IMR-90 (cell line): ENCODE results near the gene DISC1. TPM values are rescaled to one million over a fixed set of nuclear protein-coding genes. Genes with fewer than 3 reads are reported as not detected.

Source experiments
- ATAC-seq: fragments of 200-7000 bp; cut with Tn5 transposase; 2 replicates; pipeline ENCODE4 v1.9.1; 2020; ENCODE audit warnings: low read depth, mild to moderate bottlenecking, moderate library complexity
- BruUV-seq: library from RNA; stranded (reverse); fragments of 400-500 nt; replicated peaks from 2 replicates; lab custom pipeline; 2021; lab: Mats Ljungman, UMichigan
- CTCF ChIA-PET: fragments of 300-600 bp; formaldehyde crosslinking; extraction: SDS; loops from one replicate; lab custom pipeline; 2021; ENCODE audit warnings: antibody characterized with exemption; lab: Yijun Ruan, JAX
- POLR2A ChIA-PET: fragments of 300-600 bp; sonication (Branson Sonifier 250); formaldehyde crosslinking; loops from one replicate; lab custom pipeline; 2022; ENCODE audit warnings: antibody characterized with exemption; ENCODE audit not compliant: unreplicated experiment; lab: Charles Lee
- DNase-seq: peaks from one replicate; pipeline ENCODE4 v3.0.0; 2013
- H2AFZ ChIP-seq: replicated peaks from 2 replicates; pipeline ENCODE3; 2013; ENCODE audit warnings: low read length, mild to moderate bottlenecking; ENCODE audit not compliant: poor library complexity
- H2AK5ac ChIP-seq: 2 replicates; pipeline ENCODE4 v1.6.1; 2013; ENCODE audit warnings: low read depth, low read length, inconsistent platforms
- H2AK9ac ChIP-seq: replicated peaks from 2 replicates; pipeline ENCODE3; 2013; ENCODE audit warnings: mild to moderate bottlenecking, low read depth, low read length, moderate library complexity; ENCODE audit not compliant: poor library complexity
- H2BK120ac ChIP-seq: 2 replicates; pipeline ENCODE4 v1.6.1; 2013; ENCODE audit warnings: low read depth, low read length, inconsistent platforms
- H2BK15ac ChIP-seq: 3 replicates; pipeline ENCODE4 v1.6.1; 2013; ENCODE audit warnings: low read depth, low read length, inconsistent platforms
- H2BK20ac ChIP-seq: 2 replicates; pipeline ENCODE4 v1.6.1; 2013; ENCODE audit warnings: low read depth, mild to moderate bottlenecking, inconsistent platforms, low read length, moderate library complexity
- H2BK5ac ChIP-seq: 2 replicates; pipeline ENCODE4 v1.6.1; 2013; ENCODE audit warnings: mild to moderate bottlenecking, low read depth, low read length, inconsistent platforms; ENCODE audit not compliant: poor library complexity, severe bottlenecking
- H3K14ac ChIP-seq: replicated peaks from 2 replicates; pipeline ENCODE4 v1.6.1; 2013; ENCODE audit warnings: low read depth, low read length, inconsistent platforms
- H3K18ac ChIP-seq: 2 replicates; pipeline ENCODE4 v1.6.1; 2013; ENCODE audit warnings: low read depth, low read length, control low read depth
- H3K23ac ChIP-seq: 2 replicates; pipeline ENCODE4 v1.6.1; 2013; ENCODE audit warnings: low read depth, low read length, inconsistent platforms
- H3K27ac ChIP-seq: 2 replicates; pipeline ENCODE4 v1.5.1; 2013; ENCODE audit warnings: mild to moderate bottlenecking, control low read depth, low read length; ENCODE audit not compliant: insufficient read depth
- H3K27me3 ChIP-seq: 2 replicates; pipeline ENCODE4 v1.6.1; 2013; ENCODE audit warnings: low read length; ENCODE audit not compliant: control insufficient read depth, insufficient read depth
- H3K36me3 ChIP-seq: 2 replicates; pipeline ENCODE4 v1.6.1; 2013; ENCODE audit warnings: low read length, mixed read lengths; ENCODE audit not compliant: control insufficient read depth, insufficient read depth
- H3K4ac ChIP-seq: 2 replicates; pipeline ENCODE4 v1.6.1; 2013; ENCODE audit warnings: low read depth, low read length, inconsistent platforms
- H3K4me1 ChIP-seq: 2 replicates; pipeline ENCODE4 v1.6.1; 2013; ENCODE audit warnings: low read length, mixed read lengths; ENCODE audit not compliant: control insufficient read depth, insufficient read depth
- H3K4me2 ChIP-seq: 2 replicates; pipeline ENCODE4 v1.6.1; 2013; ENCODE audit warnings: low read depth, mild to moderate bottlenecking, control low read depth, low read length, moderate library complexity
- H3K4me3 ChIP-seq: 2 replicates; pipeline ENCODE4 v1.5.1; 2013; ENCODE audit warnings: low read depth, mild to moderate bottlenecking, control low read depth, low read length, moderate library complexity; ENCODE audit not compliant: insufficient read depth
- H3K56ac ChIP-seq: 2 replicates; pipeline ENCODE4 v1.6.1; 2013; ENCODE audit warnings: low read length, inconsistent platforms; ENCODE audit not compliant: insufficient read depth; ENCODE audit errors: extremely low read depth
- H3K79me1 ChIP-seq, 2 experiments: 2 replicates each; pipeline ENCODE4 v1.6.1; 2013; ENCODE audit warnings: low read length in 2 of 2, inconsistent platforms in 1 of 2, low read depth in 1 of 2
- H3K9ac ChIP-seq: 2 replicates; pipeline ENCODE4 v1.6.1; 2013; ENCODE audit warnings: low read depth, low read length, control low read depth
- H3K9me1 ChIP-seq: 2 replicates; pipeline ENCODE4 v1.6.1; 2013; ENCODE audit warnings: low read length, inconsistent platforms; ENCODE audit not compliant: insufficient read depth
- H3K9me3 ChIP-seq: 2 replicates; pipeline ENCODE4 v1.6.1; 2013; ENCODE audit warnings: low read length; ENCODE audit not compliant: control insufficient read depth, insufficient read depth
- H4K20me1 ChIP-seq: 2 replicates; pipeline ENCODE4 v1.6.1; 2013; ENCODE audit warnings: low read length, inconsistent platforms; ENCODE audit not compliant: insufficient read depth
- H4K5ac ChIP-seq: 2 replicates; pipeline ENCODE4 v1.6.1; 2013; ENCODE audit warnings: mild to moderate bottlenecking, low read depth, low read length, control low read depth
- H4K8ac ChIP-seq, 2 experiments: 2 replicates each; pipeline ENCODE4 v1.6.1; 2013; ENCODE audit warnings: low read depth in 2 of 2, low read length in 2 of 2, control low read depth in 1 of 2, inconsistent platforms in 1 of 2
- H4K91ac ChIP-seq: 2 replicates; pipeline ENCODE4 v1.6.1; 2013; ENCODE audit warnings: low read depth, low read length, inconsistent platforms; ENCODE audit not compliant: insufficient read depth
- BHLHE40 ChIP-seq: fragments of 150-350 bp; IDR thresholded peaks from 2 replicates; pipeline ENCODE4 v1.6.1; 2016; ENCODE audit warnings: mild to moderate bottlenecking, low read depth, low read length
- CEBPB ChIP-seq: IDR thresholded peaks from 2 replicates; pipeline ENCODE4 v1.6.1; 2012; ENCODE audit warnings: low read depth, low read length, improper control_type of control experiment
- CHD1 ChIP-seq: IDR thresholded peaks from 2 replicates; pipeline ENCODE4 v1.6.1; 2012; ENCODE audit warnings: low read depth, low read length, improper control_type of control experiment
- ELK1 ChIP-seq: fragments of 150-350 bp; IDR thresholded peaks from 2 replicates; pipeline ENCODE4 v1.6.1; 2016; ENCODE audit warnings: low read depth, mild to moderate bottlenecking, low read length, moderate library complexity, borderline replicate concordance
- FOS ChIP-seq: fragments of 150-350 bp; IDR thresholded peaks from 2 replicates; pipeline ENCODE4 v1.6.1; 2016; ENCODE audit warnings: low read depth, low read length
- MAFK ChIP-seq: IDR thresholded peaks from 2 replicates; pipeline ENCODE4 v1.6.1; 2012; ENCODE audit warnings: low read depth, low read length, improper control_type of control experiment
- NFE2L2 ChIP-seq: fragments of 150-350 bp; IDR thresholded peaks from 2 replicates; pipeline ENCODE4 v1.6.1; 2016; ENCODE audit warnings: low read depth, mild to moderate bottlenecking, low read length
- POLR2A ChIP-seq: IDR thresholded peaks from 2 replicates; pipeline ENCODE4 v1.6.1; 2012; ENCODE audit warnings: mild to moderate bottlenecking, low read depth, low read length
- RAD21 ChIP-seq: IDR thresholded peaks from 2 replicates; pipeline ENCODE4 v1.6.1; 2012; ENCODE audit warnings: low read length, improper control_type of control experiment
- RCOR1 ChIP-seq: IDR thresholded peaks from 2 replicates; pipeline ENCODE4 v1.6.1; 2012; ENCODE audit warnings: mild to moderate bottlenecking, low read length, improper control_type of control experiment; ENCODE audit not compliant: insufficient replicate concordance
- USF2 ChIP-seq: fragments of 150-350 bp; IDR thresholded peaks from 2 replicates; pipeline ENCODE4 v1.6.1; 2017; ENCODE audit warnings: mild to moderate bottlenecking, antibody characterized with exemption, low read length, low read depth
- WGBS, 2 experiments: methylation state at CpG; one replicate each; pipeline versions ENCODE4 v1.1.5 to v1.1.7; 2013; ENCODE audit warnings: missing lambda C conversion rate in 2 of 2; ENCODE audit not compliant: insufficient read length in 1 of 2; ENCODE audit errors: extremely low coverage in 2 of 2; 5-methylcytosine and 5-hydroxymethylcytosine counted together
- dilution Hi-C: fragments of 300-500 bp; cut with HindIII; formaldehyde crosslinking; loops from one replicate; pipeline ENCODE4 v1.14.3; 2018; ENCODE audit warnings: low sequenced_read_pairs; ENCODE audit not compliant: unreplicated experiment
- in situ Hi-C: fragments of 300-500 bp; cut with MboI; formaldehyde crosslinking; loops from 3 replicates; pipeline ENCODE4 v1.14.3; 2019; ENCODE audit warnings: low sequenced_read_pairs, inconsistent platforms, mixed read lengths
- intact Hi-C: fragments of 100-400 bp; cut with micrococcal nuclease; formaldehyde crosslinking; loops from 2 replicates; pipeline ENCODE4 v1.10.0; 2022
- polyA plus RNA-seq, 3 experiments: library from polyadenylated mRNA; depleted of rRNA; stranded (reverse); fragments of >200 nt; gene quantifications; 2 replicates each; pipeline ENCODE4 v1.2.3, GENCODE V29; 2012; ENCODE audit warnings: low replicate concordance in 1 of 3
- total RNA-seq: library from RNA; depleted of rRNA; stranded (reverse); fragments of >200 nt; gene quantifications from 2 replicates; pipeline ENCODE4 v1.2.3, GENCODE V29; 2012
- TF ChIP-seq, protein P1 (sequence below): conservative IDR thresholded peaks from 2 replicates; pipeline ENCODE4 v1.5.1; 2012; ENCODE audit warnings: mild to moderate bottlenecking, low read depth, low read length, improper control_type of control experiment

The DISC1 gene
- total and polyA plus RNA-seq, 2 of the 4 experiments (the other 2 are of a cell fraction) = 2.2 to 7.0 TPM

DNA sequence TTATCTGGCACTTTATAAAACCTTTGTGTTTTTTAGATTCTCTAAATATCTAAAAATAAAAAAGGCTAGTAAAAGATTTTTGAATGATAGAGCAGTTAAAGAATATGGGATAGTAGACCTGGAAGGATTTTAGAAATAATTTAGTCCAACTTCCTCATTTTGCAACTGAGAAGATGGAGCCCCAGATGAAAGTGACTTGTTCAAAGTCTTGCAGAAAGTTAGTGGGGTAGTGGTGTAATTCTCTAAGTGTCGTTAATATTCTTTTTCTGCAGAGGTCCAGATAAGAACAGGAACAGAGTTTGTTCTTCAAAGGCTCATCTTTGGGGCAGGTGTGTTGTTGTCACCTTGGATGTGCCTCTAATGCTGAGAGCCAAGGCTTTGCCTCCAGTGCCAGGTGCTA lies 159.5 kb downstream of the DISC1 start:
- intact Hi-C loops = no loop called here
- Histone ChIP-seq H3K9me3 (no peaks in the 10 kb centered on the region), H3K4me3 (no peak overlapping the region), H3K36me3 (no peaks in the 10 kb centered on the region), H3K23ac (no peak overlapping the region), H4K8ac (no peak overlapping the region), H3K56ac (no peak overlapping the region), H4K20me1 (no peaks in the 10 kb centered on the region), H3K9me1 (peaks cover 4% of the 10 kb centered on the region; the same call in 1 of the 2 replicates), H3K79me1 (no peaks in the 10 kb centered on the region), H3K4me2 (no peak overlapping the region), H3K27ac (no peak overlapping the region), H2BK15ac (no peak overlapping the region), H3K27me3 (no peaks in the 10 kb centered on the region), H2BK120ac (no peak overlapping the region), H3K4me1 (no peaks in the 10 kb centered on the region), H4K91ac (no peak overlapping the region), H2BK20ac (no peak overlapping the region), H3K14ac (no peak overlapping the region), H2AK9ac (no peak overlapping the region), H3K9ac (no peak overlapping the region), H2AFZ (no peak overlapping the region), H3K18ac (no peak overlapping the region), H2AK5ac (no peak overlapping the region), H2BK5ac (no peak overlapping the region), H3K4ac (no peak overlapping the region), H4K5ac (no peak overlapping the region)
- in situ Hi-C loops = no loop called here
- DNase-seq (no peak), ATAC-seq (no peak)
- ChIA-PET CTCF (interaction anchor here (1.6 kb wide), 1 partner anchor 30 kb away, joined by 3 read pairs; no protein-coding TSS in a partner anchor), POLR2A (no interaction called here)
- TF ChIP-seq CEBPB = no peak
- no peak for TF ChIP-seq NFE2L2
- no peak for TF ChIP-seq POLR2A
- no peak for TF ChIP-seq USF2
- no peak for TF ChIP-seq RCOR1
- TF ChIP-seq BHLHE40 = no peak
- TF ChIP-seq ELK1 = no peak
- TF ChIP-seq, protein P1, sequence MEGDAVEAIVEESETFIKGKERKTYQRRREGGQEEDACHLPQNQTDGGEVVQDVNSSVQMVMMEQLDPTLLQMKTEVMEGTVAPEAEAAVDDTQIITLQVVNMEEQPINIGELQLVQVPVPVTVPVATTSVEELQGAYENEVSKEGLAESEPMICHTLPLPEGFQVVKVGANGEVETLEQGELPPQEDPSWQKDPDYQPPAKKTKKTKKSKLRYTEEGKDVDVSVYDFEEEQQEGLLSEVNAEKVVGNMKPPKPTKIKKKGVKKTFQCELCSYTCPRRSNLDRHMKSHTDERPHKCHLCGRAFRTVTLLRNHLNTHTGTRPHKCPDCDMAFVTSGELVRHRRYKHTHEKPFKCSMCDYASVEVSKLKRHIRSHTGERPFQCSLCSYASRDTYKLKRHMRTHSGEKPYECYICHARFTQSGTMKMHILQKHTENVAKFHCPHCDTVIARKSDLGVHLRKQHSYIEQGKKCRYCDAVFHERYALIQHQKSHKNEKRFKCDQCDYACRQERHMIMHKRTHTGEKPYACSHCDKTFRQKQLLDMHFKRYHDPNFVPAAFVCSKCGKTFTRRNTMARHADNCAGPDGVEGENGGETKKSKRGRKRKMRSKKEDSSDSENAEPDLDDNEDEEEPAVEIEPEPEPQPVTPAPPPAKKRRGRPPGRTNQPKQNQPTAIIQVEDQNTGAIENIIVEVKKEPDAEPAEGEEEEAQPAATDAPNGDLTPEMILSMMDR = no peak
- no peak for TF ChIP-seq MAFK
- no peak for TF ChIP-seq CHD1
- TF ChIP-seq FOS = no peak
- TF ChIP-seq RAD21 = no peak
- BruUV-seq = no TSS peak
- dilution Hi-C loops = no loop called here
- WGBS, 2 experiments = no CpG with 5 or more reads among the region's 1 CpG
